Activated naive CD4-positive, alpha-beta T cell treated with anti-CD3 and anti-CD28 coated beads, Interleukin-2, amount 50 U/mL, for 24 hours (primary cell): ENCODE data around the gene APBA3.
A peak's percentile ranks its signal among the peaks of the same experiment; 100 is the strongest.
"Not testable (repeated sequence)": the region's sequence is repeated elsewhere in the genome, so short reads cannot be mapped to it uniquely, and the experiment has no call there.

Experiments
- H3K27ac Mint-ChIP-seq: one replicate; pipeline ENCODE4 v1.8.0; 2021; ENCODE audit warnings: mild to moderate bottlenecking, mixed read lengths
- H3K27me3 Mint-ChIP-seq: one replicate; pipeline ENCODE4 v1.8.0; 2021; ENCODE audit warnings: mixed read lengths
- H3K36me3 Mint-ChIP-seq: one replicate; pipeline ENCODE4 v1.8.0; 2021; ENCODE audit warnings: mixed read lengths
- H3K4me1 Mint-ChIP-seq: one replicate; pipeline ENCODE4 v1.8.0; 2021; ENCODE audit warnings: mixed read lengths
- H3K4me3 Mint-ChIP-seq: one replicate; pipeline ENCODE4 v1.8.0; 2021; ENCODE audit warnings: mild to moderate bottlenecking, mixed read lengths
- H3K9me3 Mint-ChIP-seq: one replicate; pipeline ENCODE4 v1.8.0; 2021; ENCODE audit warnings: mixed read lengths

The APBA3 gene

DNA sequence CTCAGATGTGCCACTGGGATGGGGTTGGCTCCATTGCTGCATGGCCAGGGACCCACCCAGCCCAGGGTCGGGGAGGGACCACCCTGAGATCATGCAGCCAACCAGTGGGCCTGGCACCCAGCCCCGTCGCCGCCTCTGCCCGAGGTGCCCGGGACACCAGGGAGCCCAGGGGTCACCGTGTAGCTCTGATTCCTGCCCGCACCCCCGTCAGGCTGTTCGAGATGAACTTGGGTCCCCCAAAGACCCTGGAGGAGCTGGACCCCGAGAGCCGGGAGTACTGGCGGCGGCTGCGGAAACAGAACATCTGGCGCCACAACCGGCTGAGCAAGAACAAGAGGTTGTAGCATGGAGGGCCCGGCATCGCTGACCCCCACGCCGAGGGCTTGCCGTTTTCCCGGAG is 5.6 kb upstream of the APBA3 start:
- H3K36me3 Mint-ChIP-seq: peaks cover 8% of the 10 kb centered on the region
- H3K27me3 Mint-ChIP-seq: no peaks in the 10 kb centered on the region
- no peak overlapping the region for H3K27ac Mint-ChIP-seq
- peaks cover 26% of the 10 kb centered on the region for H3K4me1 Mint-ChIP-seq
- H3K9me3 Mint-ChIP-seq: no peaks in the 10 kb centered on the region
- H3K4me3 Mint-ChIP-seq: no peak overlapping the region

DNA sequence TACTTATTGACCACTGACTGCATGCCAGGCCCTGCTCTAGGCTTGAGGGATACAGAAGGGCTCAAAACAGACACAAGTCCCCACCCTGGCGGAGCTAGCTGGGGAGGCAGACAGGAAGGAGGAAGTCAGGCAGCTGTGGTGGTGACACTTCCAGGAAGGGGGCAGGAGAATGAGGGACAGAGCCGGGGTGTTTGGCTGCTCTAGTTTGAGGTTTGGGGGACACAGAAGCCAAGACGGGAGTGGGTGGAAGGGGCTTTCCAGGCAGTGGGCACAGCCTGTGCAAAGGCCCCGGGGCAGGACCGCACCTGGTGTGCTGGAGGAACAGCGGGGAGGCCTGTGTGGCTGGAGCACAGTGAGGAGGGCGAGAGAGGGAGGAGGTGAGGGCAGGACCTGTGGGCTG is 5.0 kb upstream of the APBA3 start:
- H3K36me3 Mint-ChIP-seq: peaks cover 8% of the 10 kb centered on the region
- no peaks in the 10 kb centered on the region for H3K9me3 Mint-ChIP-seq
- H3K4me1 Mint-ChIP-seq: peaks cover 32% of the 10 kb centered on the region
- no peaks in the 10 kb centered on the region for H3K27me3 Mint-ChIP-seq
- H3K4me3 Mint-ChIP-seq: no peak overlapping the region
- H3K27ac Mint-ChIP-seq: peak overlapping the region; percentile 23

DNA sequence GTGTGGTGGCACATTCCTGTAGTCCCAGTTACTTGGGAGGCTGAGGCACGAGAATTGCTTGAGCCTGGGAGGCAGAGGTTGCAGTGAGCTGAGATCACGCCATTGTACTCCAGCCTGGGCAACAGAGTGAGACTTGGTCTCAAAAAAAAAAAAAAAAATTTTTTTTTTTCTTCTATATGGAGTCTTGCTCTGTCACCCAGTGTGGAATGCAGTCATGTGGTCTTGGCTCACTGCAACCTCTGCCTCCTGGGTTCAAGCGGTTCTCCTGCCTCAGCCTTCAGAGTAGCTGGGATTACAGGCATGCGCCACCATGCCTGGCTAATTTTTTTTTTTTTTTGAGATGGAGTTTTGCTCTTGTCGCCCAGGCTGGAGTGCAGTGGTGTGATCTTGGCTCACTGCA is 4.3 kb upstream of the APBA3 start:
- Mint-ChIP-seq H3K4me1 (peaks cover 28% of the 10 kb centered on the region), H3K36me3 (peaks cover 12% of the 10 kb centered on the region)
- H3K27ac Mint-ChIP-seq, H3K27me3 Mint-ChIP-seq, H3K4me3 Mint-ChIP-seq, H3K9me3 Mint-ChIP-seq: not testable (repeated sequence)

DNA sequence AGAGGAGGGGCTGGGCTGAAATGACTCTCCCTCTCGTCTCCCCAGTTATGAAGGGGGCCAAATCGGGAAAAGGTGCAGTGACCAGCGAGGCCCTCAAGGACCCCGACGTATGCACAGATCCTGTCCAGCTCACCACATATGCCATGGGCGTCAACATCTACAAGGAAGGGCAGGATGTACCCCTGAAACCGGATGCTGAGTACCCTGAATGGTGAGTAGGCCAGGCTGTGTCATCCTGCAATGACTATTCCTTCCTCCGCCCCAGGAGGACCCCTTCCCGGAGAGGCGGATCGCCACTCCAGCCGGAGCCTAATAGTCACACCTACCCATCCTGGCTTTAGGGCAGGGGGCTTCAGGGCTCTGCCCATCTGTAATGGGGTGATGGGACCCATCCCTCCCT is 3.6 kb upstream of the APBA3 start:
- Mint-ChIP-seq H3K36me3 (peaks cover 12% of the 10 kb centered on the region), H3K27ac (no peak overlapping the region), H3K9me3 (no peaks in the 10 kb centered on the region), H3K4me3 (no peak overlapping the region), H3K27me3 (no peaks in the 10 kb centered on the region), H3K4me1 (peaks cover 28% of the 10 kb centered on the region)

DNA sequence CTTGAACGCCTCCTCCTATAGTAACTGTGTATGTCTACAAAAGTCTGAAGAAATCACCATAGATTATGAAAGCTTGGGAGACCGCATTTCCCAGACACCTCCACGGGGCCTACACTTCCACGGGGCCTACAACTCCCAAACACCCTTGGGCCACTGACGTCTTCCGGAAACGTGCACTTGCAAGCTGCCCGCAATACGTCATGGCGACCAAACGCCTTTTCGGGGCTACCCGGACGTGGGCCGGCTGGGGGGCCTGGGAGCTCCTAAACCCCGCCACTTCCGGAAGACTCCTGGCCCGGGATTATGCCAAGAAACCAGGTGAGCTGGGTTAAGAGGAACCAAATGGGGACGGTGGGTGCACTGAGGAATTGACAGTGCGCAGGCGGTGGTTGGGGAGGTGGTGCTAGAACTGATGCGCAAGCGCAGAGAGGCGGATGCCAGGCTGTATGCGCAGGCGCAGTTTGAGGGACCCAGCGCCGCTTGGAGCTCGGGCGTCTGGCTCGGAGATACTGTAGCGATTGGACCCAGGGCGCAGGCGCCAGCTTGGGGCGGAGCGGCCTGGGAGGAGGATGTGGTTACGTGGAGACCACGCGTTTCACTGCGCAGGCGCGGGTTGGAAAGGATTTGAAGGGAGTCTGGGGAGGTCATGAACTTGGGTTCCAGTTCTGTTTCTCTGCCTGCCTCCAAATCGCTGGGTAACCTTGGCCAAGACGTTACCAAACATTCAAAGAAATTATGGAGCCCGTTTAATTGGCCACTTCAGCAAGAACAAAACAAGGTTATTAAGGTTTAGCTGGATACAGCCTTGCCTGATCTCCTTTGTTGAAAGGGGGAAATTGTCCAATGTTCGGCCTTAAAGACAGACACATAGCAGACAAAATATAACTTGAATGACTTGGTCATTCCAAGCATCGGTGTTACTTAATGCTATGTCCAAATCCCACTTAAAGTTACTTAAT is 1.3 kb upstream of the APBA3 start, which contains the start of gene MRPL54:
TSS of gene MRPL54 (plus strand) at position 182 of the 959 bp plus-strand sequence. CDS start at position 201, 19 bp downstream.
- H3K27me3 Mint-ChIP-seq: no peaks in the 10 kb centered on the region
- H3K9me3 Mint-ChIP-seq: no peaks in the 10 kb centered on the region
- H3K36me3 Mint-ChIP-seq: peaks cover 7% of the 10 kb centered on the region
- H3K27ac Mint-ChIP-seq: peak within 1 kb of the TSS; percentile 100
- H3K4me1 Mint-ChIP-seq: peaks cover 35% of the 10 kb centered on the region
- peak within 1 kb of the TSS; percentile 99 for H3K4me3 Mint-ChIP-seq

DNA sequence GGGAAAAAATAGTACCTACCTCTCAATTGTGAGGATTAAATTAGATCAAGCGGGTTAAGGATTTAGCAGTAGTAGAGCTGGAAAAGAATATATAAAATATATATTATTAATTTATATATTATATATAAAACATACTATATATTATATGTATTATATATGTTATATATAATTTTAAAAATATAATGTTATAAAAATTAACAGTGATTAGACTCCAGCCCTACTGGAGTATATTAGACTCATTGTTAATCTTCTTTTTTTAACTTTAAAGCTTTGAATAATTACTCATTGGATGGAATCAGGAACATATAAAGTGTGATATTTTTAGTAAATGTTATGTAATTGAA is 610 bp upstream of the APBA3 start:
- Mint-ChIP-seq H3K27me3 (no peaks in the 10 kb centered on the region), H3K27ac (peak overlapping the region; percentile 100), H3K9me3 (no peaks in the 10 kb centered on the region), H3K4me3 (peak overlapping the region; percentile 99), H3K4me1 (peaks cover 35% of the 10 kb centered on the region), H3K36me3 (peaks cover 7% of the 10 kb centered on the region)

DNA sequence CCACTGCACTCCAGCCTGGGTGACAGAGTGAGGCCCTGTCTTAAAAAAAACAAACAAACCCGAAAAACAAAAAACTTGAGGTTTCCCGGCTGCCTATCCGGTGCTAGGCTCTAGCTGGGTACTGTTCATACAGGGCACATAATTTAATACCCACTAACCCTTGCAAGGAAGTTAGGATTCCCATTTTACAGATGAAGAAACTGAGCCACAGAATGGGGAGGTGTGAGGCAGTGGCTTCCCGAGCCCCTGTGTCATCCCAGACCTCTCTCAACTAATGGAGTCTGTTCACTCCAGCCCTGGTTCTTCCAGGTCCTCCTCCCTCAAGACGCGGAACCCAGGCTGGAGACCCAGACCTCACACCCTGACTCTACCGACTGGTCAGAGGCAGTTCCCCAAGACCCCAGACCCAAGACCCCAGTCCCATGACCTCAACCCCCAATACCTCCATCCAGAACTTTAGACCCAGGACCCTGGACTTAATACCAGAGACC is 576 bp downstream of the APBA3 start:
- peak overlapping the region; percentile 96 for H3K27ac Mint-ChIP-seq
- no peaks in the 10 kb centered on the region for H3K27me3 Mint-ChIP-seq
- peak overlapping the region; percentile 99 for H3K4me3 Mint-ChIP-seq
- peaks cover 6% of the 10 kb centered on the region for H3K36me3 Mint-ChIP-seq
- peaks cover 36% of the 10 kb centered on the region for H3K4me1 Mint-ChIP-seq
- H3K9me3 Mint-ChIP-seq: no peaks in the 10 kb centered on the region

DNA sequence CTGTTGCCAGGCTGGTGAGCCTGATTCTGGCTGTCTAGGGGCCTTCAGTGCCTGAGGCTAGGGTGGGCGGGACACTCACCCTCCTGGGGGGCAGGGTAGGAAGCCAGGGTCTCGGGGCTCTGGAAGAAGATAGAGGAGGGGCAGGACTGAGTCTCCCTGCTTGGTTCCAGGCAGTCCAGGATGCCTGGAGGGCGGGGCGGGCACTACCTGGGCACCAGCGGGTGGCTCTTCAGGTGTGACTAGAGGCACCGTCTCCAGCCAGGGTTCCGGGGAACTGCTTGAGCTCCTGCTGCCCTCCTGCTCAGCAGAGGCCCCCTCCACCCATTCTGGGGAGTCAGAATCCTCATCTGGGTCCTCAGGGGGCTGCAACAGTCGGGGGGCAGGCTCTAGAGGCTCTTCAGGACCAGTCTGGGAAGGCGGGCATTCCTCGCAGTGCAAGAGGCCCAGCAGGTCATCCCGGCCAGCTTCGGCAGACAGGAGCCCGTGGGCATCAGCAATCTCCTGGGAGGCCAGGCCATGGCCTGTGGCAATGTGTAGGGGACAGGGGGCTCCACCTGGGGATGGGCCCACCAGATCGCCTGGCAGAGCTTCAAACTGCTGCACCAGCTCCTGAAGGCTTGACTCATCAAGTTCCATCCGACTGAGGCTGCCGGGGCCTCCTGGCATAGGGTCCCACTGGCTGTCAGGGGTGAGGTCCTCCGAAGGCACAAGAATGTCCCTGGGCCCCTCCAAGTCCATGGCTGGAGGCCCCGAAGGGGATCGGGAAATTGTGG is 1.8 kb downstream of the APBA3 start:
- H3K4me1 Mint-ChIP-seq: peaks cover 46% of the 10 kb centered on the region
- H3K27ac Mint-ChIP-seq: no peak overlapping the region
- H3K4me3 Mint-ChIP-seq: peak overlapping the region; percentile 99
- no peaks in the 10 kb centered on the region for H3K9me3 Mint-ChIP-seq
- H3K27me3 Mint-ChIP-seq: no peaks in the 10 kb centered on the region
- peaks cover 9% of the 10 kb centered on the region for H3K36me3 Mint-ChIP-seq

DNA sequence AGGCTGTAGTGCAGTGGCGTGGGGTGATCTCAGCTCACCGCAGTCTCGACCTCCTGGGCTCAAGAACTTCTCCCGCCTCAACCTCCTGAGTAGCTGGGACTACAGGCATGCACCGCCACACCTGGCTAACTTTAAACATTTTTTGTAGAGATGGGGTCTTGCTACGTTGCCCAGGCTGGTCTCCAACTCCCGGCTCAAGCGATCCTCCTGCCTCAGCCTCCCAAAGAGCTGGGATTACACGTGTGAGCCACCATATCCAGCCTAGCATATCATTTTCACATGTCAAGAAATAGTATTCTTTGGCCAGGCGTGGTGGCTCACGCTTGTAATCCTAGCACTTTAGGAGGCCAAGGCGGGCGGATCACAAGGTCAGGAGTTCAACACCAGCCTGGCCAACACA is 3.2 kb downstream of the APBA3 start:
- H3K27ac Mint-ChIP-seq, H3K9me3 Mint-ChIP-seq, H3K27me3 Mint-ChIP-seq, H3K4me3 Mint-ChIP-seq: not testable (repeated sequence)
- Mint-ChIP-seq H3K4me1 (peaks cover 50% of the 10 kb centered on the region), H3K36me3 (peaks cover 11% of the 10 kb centered on the region)

DNA sequence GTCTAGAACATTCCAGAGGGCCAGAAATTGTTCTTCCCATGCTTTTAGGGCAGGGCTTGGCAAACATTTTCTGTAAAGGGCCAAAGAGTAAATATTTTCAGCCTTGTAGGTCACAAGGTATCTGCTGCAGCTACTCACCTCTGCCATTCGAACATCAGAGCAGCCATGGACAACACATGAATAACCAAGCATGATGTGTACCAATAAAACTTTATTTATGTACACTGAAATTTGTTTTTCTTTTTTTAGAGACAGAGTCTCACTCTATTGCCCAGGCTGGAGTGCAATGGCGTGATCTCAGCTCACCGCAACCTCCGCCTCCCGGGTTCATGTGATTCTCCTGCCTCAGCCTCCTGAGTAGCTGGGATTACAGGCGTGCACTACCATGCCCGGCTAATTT is 3.8 kb downstream of the APBA3 start:
- H3K36me3 Mint-ChIP-seq, H3K9me3 Mint-ChIP-seq, H3K27me3 Mint-ChIP-seq, H3K27ac Mint-ChIP-seq, H3K4me3 Mint-ChIP-seq: not testable (repeated sequence)
- H3K4me1 Mint-ChIP-seq: peaks cover 44% of the 10 kb centered on the region

DNA sequence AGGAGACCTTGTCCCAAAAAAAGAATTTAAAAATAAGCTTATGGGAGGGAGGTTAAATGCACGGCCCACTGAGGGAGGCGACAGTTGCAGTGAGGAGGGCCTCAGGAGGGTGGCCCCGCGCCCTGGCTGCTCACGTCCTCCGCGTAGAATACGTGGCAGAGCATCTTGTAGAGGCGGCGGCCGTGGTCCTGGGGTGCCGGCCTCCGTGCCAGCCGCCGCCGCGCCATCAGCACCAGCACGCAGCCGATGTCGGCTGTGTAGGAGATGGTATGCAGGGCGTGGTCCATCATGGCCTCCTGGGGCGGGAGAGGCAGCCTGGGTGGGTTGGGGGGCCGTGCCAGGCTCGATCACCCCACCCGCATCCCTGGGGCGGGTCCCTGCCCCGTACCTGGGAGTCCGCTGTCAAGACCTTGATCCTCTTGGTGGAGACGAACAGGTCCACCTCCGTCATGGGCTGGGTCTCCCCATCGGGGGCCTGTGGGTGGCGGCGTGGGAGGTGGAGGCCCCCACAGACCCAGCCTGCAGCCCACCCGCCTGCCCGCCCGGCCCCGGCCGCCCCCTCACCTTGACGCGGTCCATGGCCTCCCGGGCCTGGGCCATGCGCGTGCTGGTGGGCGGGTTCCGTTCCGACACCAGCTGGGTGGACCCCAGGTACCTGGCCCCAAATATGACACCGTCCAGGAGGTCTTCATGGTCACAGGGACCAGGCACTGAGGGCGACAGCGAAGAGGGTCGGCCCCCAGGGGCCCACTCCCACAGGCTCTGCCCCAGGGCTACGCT is 7.7 kb downstream of the APBA3 start:
- no peak overlapping the region for H3K27ac Mint-ChIP-seq
- peaks cover 13% of the 10 kb centered on the region for H3K36me3 Mint-ChIP-seq
- peaks cover 22% of the 10 kb centered on the region for H3K4me1 Mint-ChIP-seq
- no peaks in the 10 kb centered on the region for H3K27me3 Mint-ChIP-seq
- H3K9me3 Mint-ChIP-seq: no peaks in the 10 kb centered on the region
- H3K4me3 Mint-ChIP-seq: no peak overlapping the region

DNA sequence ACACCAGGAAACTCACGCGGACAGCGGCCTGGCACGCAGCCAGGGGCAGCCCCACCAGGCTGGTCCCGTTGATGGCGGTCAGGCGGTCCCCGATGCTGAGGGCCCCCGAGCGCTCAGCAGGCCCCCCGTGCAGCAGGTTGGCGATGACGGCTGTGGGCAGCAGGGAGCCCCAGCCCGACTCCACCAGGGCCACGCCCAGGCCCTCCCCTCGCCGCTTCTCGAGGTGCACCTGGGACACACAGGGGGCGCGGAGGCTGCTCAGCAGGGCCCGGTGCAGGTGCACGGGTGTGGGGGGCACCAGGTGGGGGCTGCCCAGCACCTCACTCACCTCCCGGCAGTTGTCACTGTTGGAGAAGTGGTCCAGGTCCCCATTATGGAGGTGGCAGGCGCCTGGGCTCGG is 9.0 kb downstream of the APBA3 start:
- Mint-ChIP-seq H3K27ac (no peak overlapping the region), H3K27me3 (no peaks in the 10 kb centered on the region), H3K4me3 (no peak overlapping the region), H3K36me3 (peaks cover 13% of the 10 kb centered on the region), H3K4me1 (peaks cover 21% of the 10 kb centered on the region), H3K9me3 (no peaks in the 10 kb centered on the region)

DNA sequence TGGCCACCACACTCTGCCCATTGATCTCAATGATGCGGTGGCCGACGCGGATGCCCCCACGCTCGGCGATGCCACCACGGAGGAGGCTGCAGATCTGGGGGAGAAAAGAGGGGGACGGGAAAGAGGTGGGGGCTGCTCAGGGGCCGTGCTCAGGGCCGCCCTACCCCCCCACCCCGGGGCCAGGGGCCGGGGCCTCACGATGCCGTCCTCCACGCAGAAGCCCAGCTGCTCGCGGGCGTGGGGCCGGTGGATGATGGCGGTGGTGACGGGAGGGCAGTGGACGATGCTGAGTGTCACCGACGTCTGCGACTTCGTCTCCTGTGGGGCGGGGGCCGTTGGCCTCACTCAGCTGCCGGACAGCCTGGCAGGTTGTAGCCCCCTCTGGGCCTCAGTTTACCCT is 10.3 kb downstream of the APBA3 start:
- Mint-ChIP-seq H3K9me3 (no peaks in the 10 kb centered on the region), H3K27me3 (no peaks in the 10 kb centered on the region), H3K27ac (no peak overlapping the region), H3K36me3 (peaks cover 13% of the 10 kb centered on the region), H3K4me1 (peaks cover 17% of the 10 kb centered on the region), H3K4me3 (no peak overlapping the region)

DNA sequence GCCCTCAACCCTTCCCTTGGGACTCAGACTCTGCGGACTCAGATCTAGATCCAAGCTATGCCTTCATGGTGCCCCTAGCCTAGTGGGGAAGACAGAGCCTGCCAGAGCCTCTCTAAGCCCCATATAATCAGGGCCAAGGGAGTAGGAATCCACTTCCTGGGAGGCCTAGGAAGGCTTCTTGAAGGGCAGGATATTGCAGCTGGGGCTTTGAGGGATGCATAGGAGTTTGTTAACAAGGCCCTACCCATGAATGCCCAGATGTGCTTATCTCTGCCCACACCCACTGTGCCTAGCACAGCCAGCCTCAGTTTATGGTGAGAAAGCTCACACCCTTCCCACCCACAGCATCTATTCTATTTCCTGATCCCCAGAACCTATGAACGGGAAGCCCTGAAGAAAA is 11.3 kb downstream of the APBA3 start:
- Mint-ChIP-seq H3K4me1 (peaks cover 10% of the 10 kb centered on the region), H3K4me3 (no peak overlapping the region), H3K27ac (no peak overlapping the region), H3K36me3 (peaks cover 13% of the 10 kb centered on the region), H3K27me3 (no peaks in the 10 kb centered on the region), H3K9me3 (no peaks in the 10 kb centered on the region)

DNA sequence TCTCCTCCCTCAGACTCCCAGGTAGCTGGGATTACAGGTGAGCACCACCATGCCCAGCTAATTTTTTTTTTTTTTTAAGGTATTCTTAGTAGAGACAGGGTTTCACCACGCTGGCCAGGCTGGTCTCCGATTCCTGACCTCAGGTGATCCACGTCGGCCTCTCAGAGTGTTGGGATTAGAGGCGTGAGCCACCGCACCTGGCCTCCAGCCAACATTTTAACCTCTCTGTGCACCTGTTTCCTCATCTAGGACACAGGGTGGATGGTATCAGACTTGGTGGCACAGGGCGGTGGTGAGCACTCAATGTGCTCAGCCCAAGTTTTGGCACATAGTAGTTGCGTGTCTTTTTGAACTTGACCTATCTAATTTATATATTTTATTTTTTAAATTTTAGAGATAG is 12.5 kb downstream of the APBA3 start:
- Mint-ChIP-seq H3K4me1 (no peaks in the 10 kb centered on the region), H3K4me3 (no peak overlapping the region), H3K27ac (no peak overlapping the region), H3K36me3 (peaks cover 8% of the 10 kb centered on the region), H3K9me3 (no peaks in the 10 kb centered on the region), H3K27me3 (no peaks in the 10 kb centered on the region)
